Measurements from ENCODE around the gene DKK2. TPM values are rescaled to one million over a fixed set of nuclear protein-coding genes. Genes with fewer than 3 reads are reported as not detected.

Gene DKK2
- total and polyA plus RNA-seq, 7 donors: 0.14 to 3.4 (median 0.42) TPM

GRCh38 chr4:107058828-107059227, 22.7 kb upstream of the DKK2 start:
- H3K36me3 ChIP-seq (ENCODE audit: insufficient read depth in 1 of 2, low read depth in 1 of 2): no peaks in the 10 kb centered on the region
- WGBS, 3 donors: 45 to 70% (median 51%) methylated on average over 1 of the region's 1 CpG
- H3K4me1 ChIP-seq: no peaks in the 10 kb centered on the region
- H3K9me3 ChIP-seq: no peaks in the 10 kb centered on the region
- H3K27ac ChIP-seq: no peak overlapping the region
- H3K27me3 ChIP-seq (ENCODE audit: insufficient read depth in 3 of 3, low read length in 2 of 3): no peaks in the 10 kb centered on the region
- DNase-seq: no peak
- no peak for TF ChIP-seq CTCF (IDR thresholded peaks at IDR 0.05)
- ATAC-seq: no peak
- intact Hi-C loops (cut with DNase I): no loop called here
- H3K4me3 ChIP-seq: no peak overlapping the region

GRCh38 chr4:107050525-107051135, 14.5 kb upstream of the DKK2 start:
- H3K4me1 ChIP-seq: no peaks in the 10 kb centered on the region
- H3K36me3 ChIP-seq (ENCODE audit: insufficient read depth in 1 of 2, low read depth in 1 of 2): no peaks in the 10 kb centered on the region
- no peaks in the 10 kb centered on the region for H3K27me3 ChIP-seq (ENCODE audit: insufficient read depth in 3 of 3, low read length in 2 of 3)
- ATAC-seq (no peak), DNase-seq (no peak)
- intact Hi-C loops (cut with DNase I): no loop called here
- peaks cover 5% of the 10 kb centered on the region for H3K9me3 ChIP-seq
- WGBS, 3 donors: 68 to 73% (median 72%) methylated on average over 3 of the region's 3 CpGs
- no peak overlapping the region for H3K4me3 ChIP-seq
- TF ChIP-seq CTCF (IDR thresholded peaks at IDR 0.05): peak; percentile 34
- no peak overlapping the region for H3K27ac ChIP-seq

- Histone ChIP-seq H3K27ac (no peak overlapping the region), H3K9me3 (peaks cover 7% of the 10 kb centered on the region), H3K27me3 (ENCODE audit: insufficient read depth in 3 of 3, low read length in 2 of 3) (no peaks in the 10 kb centered on the region), H3K4me3 (no peak overlapping the region), H3K4me1 (no peaks in the 10 kb centered on the region), H3K36me3 (ENCODE audit: insufficient read depth in 1 of 2, low read depth in 1 of 2) (no peaks in the 10 kb centered on the region)
- no peak for TF ChIP-seq CTCF (IDR thresholded peaks at IDR 0.05)
- DNase-seq (no peak), ATAC-seq (no peak)
- WGBS, 3 donors: 97 to 100% (median 100%) methylated on average over 1 of the region's 1 CpG
- intact Hi-C loops (cut with DNase I): no loop called here
Measured at GRCh38 chr4:107046261-107046660, 10.1 kb upstream of the DKK2 start.

GRCh38 chr4:107044170-107044569, 8.1 kb upstream of the DKK2 start:
- Histone ChIP-seq H3K4me3 (no peak overlapping the region), H3K36me3 (ENCODE audit: insufficient read depth in 1 of 2, low read depth in 1 of 2) (no peaks in the 10 kb centered on the region), H3K27ac (no peak overlapping the region), H3K27me3 (ENCODE audit: insufficient read depth in 3 of 3, low read length in 2 of 3) (peaks cover 0 to under 1% (median 0%) of the 10 kb centered on the region in 3 donors), H3K9me3 (peaks cover 7% of the 10 kb centered on the region), H3K4me1 (no peaks in the 10 kb centered on the region)
- intact Hi-C loops (cut with DNase I): no loop called here
- DNase-seq: no peak
- no peak for ATAC-seq
- WGBS, 3 donors: 58 to 61% (median 61%) methylated on average over 1 of the region's 1 CpG
- TF ChIP-seq CTCF (IDR thresholded peaks at IDR 0.05): no peak

- DNase-seq: peak; percentile 48 to 67
- Histone ChIP-seq H3K9me3 (no peaks in the 10 kb centered on the region), H3K4me3 (peak overlapping the region; percentile 58), H3K27me3 (ENCODE audit: insufficient read depth in 3 of 3, low read length in 2 of 3) (peaks cover 0 to 33% (median 0%) of the 10 kb centered on the region in 3 donors), H3K4me1 (peaks cover 6% of the 10 kb centered on the region), H3K27ac (no peak overlapping the region), H3K36me3 (ENCODE audit: insufficient read depth in 1 of 2, low read depth in 1 of 2) (no peaks in the 10 kb centered on the region)
- intact Hi-C loops (cut with DNase I): loop anchor here (2.0 to 10.0 kb wide), 3 partner anchors 138 to 478 kb away; no protein-coding TSS in a partner anchor
- WGBS, 3 donors: 1 to 2% (median 1%) methylated on average over 19 of the region's 19 CpGs
- ATAC-seq: peak in 3 of 4 donors; percentile 60 to 68 (median 67)
- peak; percentile 49 for TF ChIP-seq CTCF (IDR thresholded peaks at IDR 0.05)
Measured at GRCh38 chr4:107037199-107037584, 1.1 kb upstream of the DKK2 start.

Data from psoas muscle (tissue), 8 donors.